ENCODE measurements around the gene PNPLA5. TPM values are rescaled to one million over a fixed set of nuclear protein-coding genes. Genes with fewer than 3 reads are reported as not detected.

PNPLA5 gene
- total RNA-seq, 2 experiments from 2014 or later, result not detected

- H3K27me3 Mint-ChIP-seq, result peaks cover 54% of the 10 kb centered on the region
- no peaks in the 10 kb centered on the region for H3K36me3 Mint-ChIP-seq (ENCODE audit: low read depth)
- H3K27me3 ChIP-seq (ENCODE audit: control insufficient read depth in 1 of 2, insufficient read depth in 2 of 2, low read length in 2 of 2), result peaks cover 12 to 15% of the 10 kb centered on the region in 2 experiments
- H3K4me3 Mint-ChIP-seq, result no peak overlapping the region
- H3K4me1 ChIP-seq (ENCODE audit: insufficient read depth, low read length), result peaks cover 12% of the 10 kb centered on the region
- POLR2A ChIA-PET, result no interaction called here
- H3K4me3 ChIP-seq (ENCODE audit: low read length), result no peak overlapping the region
- no peak for TF ChIP-seq CTCF (IDR thresholded peaks at IDR 0.05)
- CTCF ChIA-PET, result no interaction called here
- ATAC-seq (ENCODE audit: poor library complexity) (no peak), DNase-seq (no peak)
- peaks cover 5% of the 10 kb centered on the region for H3K4me1 Mint-ChIP-seq (ENCODE audit: low read depth)
- peaks cover 0 to 8% of the 10 kb centered on the region in 2 experiments for H3K9me3 ChIP-seq (ENCODE audit: control insufficient read depth in 1 of 2, insufficient read depth in 1 of 2, low read length in 2 of 2)
- intact Hi-C loops (cut with DNase I, micrococcal nuclease), result no loop called here
- H3K9me3 Mint-ChIP-seq, result no peaks in the 10 kb centered on the region
- no peaks in the 10 kb centered on the region for H3K36me3 ChIP-seq (ENCODE audit: insufficient read depth, low read length)
- H3K27ac ChIP-seq (ENCODE audit: low read depth in 1 of 2, low read length in 2 of 2), result no peak overlapping the region
- H3K27ac Mint-ChIP-seq, result no peak overlapping the region
These were observed 27.5 kb upstream of the PNPLA5 start for GRCh38 chr22:43919106-43919973.

GRCh38 chr22:43917521-43917920, 25.7 kb upstream of the PNPLA5 start:
- Mint-ChIP-seq H3K9me3 (no peaks in the 10 kb centered on the region), H3K27me3 (peaks cover 56% of the 10 kb centered on the region), H3K36me3 (ENCODE audit: low read depth) (no peaks in the 10 kb centered on the region), H3K4me1 (ENCODE audit: low read depth) (no peaks in the 10 kb centered on the region), H3K27ac (no peak overlapping the region), H3K4me3 (no peak overlapping the region)
- H3K9me3 ChIP-seq (ENCODE audit: control insufficient read depth in 1 of 2, insufficient read depth in 1 of 2, low read length in 2 of 2), result peaks cover 0 to 5% of the 10 kb centered on the region in 2 experiments
- no peak for TF ChIP-seq CTCF (IDR thresholded peaks at IDR 0.05)
- H3K27me3 ChIP-seq (ENCODE audit: control insufficient read depth in 1 of 2, insufficient read depth in 2 of 2, low read length in 2 of 2), result peaks cover 11% of the 10 kb centered on the region in 2 experiments
- H3K27ac ChIP-seq (ENCODE audit: low read depth in 1 of 2, low read length in 2 of 2), result no peak overlapping the region
- ChIA-PET CTCF (no interaction called here), POLR2A (no interaction called here)
- no peaks in the 10 kb centered on the region for H3K4me1 ChIP-seq (ENCODE audit: insufficient read depth, low read length)
- intact Hi-C loops (cut with DNase I, micrococcal nuclease), result no loop called here
- no peaks in the 10 kb centered on the region for H3K36me3 ChIP-seq (ENCODE audit: insufficient read depth, low read length)
- H3K4me3 ChIP-seq (ENCODE audit: low read length), result no peak overlapping the region
- ATAC-seq (ENCODE audit: poor library complexity), result no peak
- no peak for DNase-seq

GRCh38 chr22:43911351-43911750, 19.5 kb upstream of the PNPLA5 start:
- ATAC-seq (ENCODE audit: poor library complexity), result no peak
- no peak overlapping the region for H3K27ac Mint-ChIP-seq

More at GRCh38 chr22:43911351-43911750, 19.5 kb upstream of the PNPLA5 start:
- DNase-seq, result no peak
- no peaks in the 10 kb centered on the region for H3K36me3 ChIP-seq (ENCODE audit: insufficient read depth, low read length)
- H3K9me3 ChIP-seq (ENCODE audit: control insufficient read depth in 1 of 2, insufficient read depth in 1 of 2, low read length in 2 of 2), result peaks cover 0 to 5% of the 10 kb centered on the region in 2 experiments
- Mint-ChIP-seq H3K9me3 (no peaks in the 10 kb centered on the region), H3K27me3 (peaks cover 35% of the 10 kb centered on the region), H3K4me1 (ENCODE audit: low read depth) (no peaks in the 10 kb centered on the region), H3K4me3 (no peak overlapping the region), H3K36me3 (ENCODE audit: low read depth) (no peaks in the 10 kb centered on the region)
- H3K4me1 ChIP-seq (ENCODE audit: insufficient read depth, low read length), result no peaks in the 10 kb centered on the region
- ChIA-PET CTCF (no interaction called here), POLR2A (no interaction called here)
- no peak overlapping the region for H3K4me3 ChIP-seq (ENCODE audit: low read length)
- H3K27ac ChIP-seq (ENCODE audit: low read depth in 1 of 2, low read length in 2 of 2), result no peak overlapping the region
- peaks cover 2 to 6% of the 10 kb centered on the region in 2 experiments for H3K27me3 ChIP-seq (ENCODE audit: control insufficient read depth in 1 of 2, insufficient read depth in 2 of 2, low read length in 2 of 2)
- no peak for TF ChIP-seq CTCF (IDR thresholded peaks at IDR 0.05)
- intact Hi-C loops (cut with DNase I, micrococcal nuclease), result no loop called here
